ENCODE data around the gene TMEM170B. TPM values are rescaled to one million over a fixed set of nuclear protein-coding genes. Genes with fewer than 3 reads are reported as not detected.

Gene TMEM170B
- total RNA-seq, 1 experiment from 2014 or later = 1.0 TPM

DNA sequence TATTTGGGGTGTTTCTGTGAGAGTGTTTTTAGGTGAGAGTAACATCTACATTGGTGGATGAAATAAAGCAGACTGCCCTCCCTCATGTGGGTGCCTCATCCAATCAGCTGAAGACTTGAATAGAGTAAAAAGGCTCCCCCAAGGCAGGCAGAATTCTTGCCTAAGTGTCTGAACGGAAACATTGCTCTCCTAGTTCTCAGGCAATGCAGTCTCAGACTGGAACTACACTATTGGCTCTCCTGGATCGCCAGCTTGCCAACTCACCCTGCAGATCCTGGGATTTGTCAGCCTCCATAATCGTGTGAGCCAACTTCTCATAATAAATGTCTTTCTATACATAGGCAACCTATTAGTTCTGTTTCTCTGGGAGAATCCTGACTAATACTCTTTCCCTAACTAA lies 5.5 kb upstream of the TMEM170B start:
- CTCF ChIA-PET = no interaction called here
- POLR2A ChIA-PET = no interaction called here

More for the DNA sequence above, 5.5 kb upstream of the TMEM170B start:
- Histone ChIP-seq H2AFZ (ENCODE audit: low read depth, low read length, poor library complexity, severe bottlenecking) (no peak overlapping the region), H3K9me3 (ENCODE audit: control insufficient read depth in 1 of 2, insufficient read depth in 1 of 2, low read depth in 1 of 2, low read length in 2 of 2) (no peaks in the 10 kb centered on the region), H4K20me1 (ENCODE audit: insufficient read depth) (no peaks in the 10 kb centered on the region), H3K27ac (ENCODE audit: low read depth, low read length) (no peak overlapping the region), H3K4me2 (ENCODE audit: low read length) (no peak overlapping the region), H3K79me2 (ENCODE audit: insufficient read depth, low read length) (no peaks in the 10 kb centered on the region), H3K9me2 (ENCODE audit: insufficient read depth) (no peaks in the 10 kb centered on the region), H3K4me3 (replicated peaks in 1 of 2; ENCODE audit: low read depth in 1 of 2, low read length in 2 of 2) (no peak overlapping the region), H3K4me1 (ENCODE audit: control insufficient read depth in 1 of 2, insufficient read depth in 2 of 2, low read length in 2 of 2) (peaks cover 7% of the 10 kb centered on the region in 2 experiments), H3K9ac (ENCODE audit: low read length) (no peak overlapping the region), H3K27me3 (ENCODE audit: insufficient read depth, low read length) (no peaks in the 10 kb centered on the region), H3K36me3 (ENCODE audit: control insufficient read depth in 1 of 2, insufficient read depth in 2 of 2, low read length in 2 of 2) (no peaks in the 10 kb centered on the region)
- RAD21 ChIA-PET (ENCODE audit: low non-redundant PET in 1 of 2, low total read pairs in 2 of 2, uncharacterized antibody in 2 of 2, unreplicated experiment in 2 of 2) = no interaction called here
- no peak for ATAC-seq
- no TSS peak for BruUV-seq (replicated peaks)
- no peak for DNase-seq (ENCODE audit: low read depth, low spot score)
- TF ChIP-seq ZFX (IDR thresholded peaks at IDR 0.05) (no peak), POLR2A (IDR thresholded peaks at IDR 0.05; ENCODE audit: borderline replicate concordance, extremely low read depth, insufficient read depth, insufficient read length) (no peak), ZNF274 (IDR thresholded peaks at IDR 0.05; ENCODE audit: low read depth, low read length) (no peak), EZH2 (IDR thresholded peaks at IDR 0.05) (no peak), FOSL1 (IDR thresholded peaks at IDR 0.05; ENCODE audit: low read depth) (no peak), SIN3A (IDR thresholded peaks at IDR 0.05; ENCODE audit: low read depth) (no peak), POLR2AphosphoS5 (IDR thresholded peaks at IDR 0.05; ENCODE audit: low read depth, low read length) (no peak), CEBPB (IDR thresholded peaks at IDR 0.05; ENCODE audit: low read depth) (no peak), SP1 (IDR thresholded peaks at IDR 0.05; ENCODE audit: low read depth) (no peak)
- TF ChIP-seq, protein P1, sequence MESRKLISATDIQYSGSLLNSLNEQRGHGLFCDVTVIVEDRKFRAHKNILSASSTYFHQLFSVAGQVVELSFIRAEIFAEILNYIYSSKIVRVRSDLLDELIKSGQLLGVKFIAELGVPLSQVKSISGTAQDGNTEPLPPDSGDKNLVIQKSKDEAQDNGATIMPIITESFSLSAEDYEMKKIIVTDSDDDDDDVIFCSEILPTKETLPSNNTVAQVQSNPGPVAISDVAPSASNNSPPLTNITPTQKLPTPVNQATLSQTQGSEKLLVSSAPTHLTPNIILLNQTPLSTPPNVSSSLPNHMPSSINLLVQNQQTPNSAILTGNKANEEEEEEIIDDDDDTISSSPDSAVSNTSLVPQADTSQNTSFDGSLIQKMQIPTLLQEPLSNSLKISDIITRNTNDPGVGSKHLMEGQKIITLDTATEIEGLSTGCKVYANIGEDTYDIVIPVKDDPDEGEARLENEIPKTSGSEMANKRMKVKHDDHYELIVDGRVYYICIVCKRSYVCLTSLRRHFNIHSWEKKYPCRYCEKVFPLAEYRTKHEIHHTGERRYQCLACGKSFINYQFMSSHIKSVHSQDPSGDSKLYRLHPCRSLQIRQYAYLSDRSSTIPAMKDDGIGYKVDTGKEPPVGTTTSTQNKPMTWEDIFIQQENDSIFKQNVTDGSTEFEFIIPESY (IDR thresholded peaks at IDR 0.05; ENCODE audit: extremely low read depth, insufficient replicate concordance, low read length) = no peak
- TF ChIP-seq, protein P2, sequence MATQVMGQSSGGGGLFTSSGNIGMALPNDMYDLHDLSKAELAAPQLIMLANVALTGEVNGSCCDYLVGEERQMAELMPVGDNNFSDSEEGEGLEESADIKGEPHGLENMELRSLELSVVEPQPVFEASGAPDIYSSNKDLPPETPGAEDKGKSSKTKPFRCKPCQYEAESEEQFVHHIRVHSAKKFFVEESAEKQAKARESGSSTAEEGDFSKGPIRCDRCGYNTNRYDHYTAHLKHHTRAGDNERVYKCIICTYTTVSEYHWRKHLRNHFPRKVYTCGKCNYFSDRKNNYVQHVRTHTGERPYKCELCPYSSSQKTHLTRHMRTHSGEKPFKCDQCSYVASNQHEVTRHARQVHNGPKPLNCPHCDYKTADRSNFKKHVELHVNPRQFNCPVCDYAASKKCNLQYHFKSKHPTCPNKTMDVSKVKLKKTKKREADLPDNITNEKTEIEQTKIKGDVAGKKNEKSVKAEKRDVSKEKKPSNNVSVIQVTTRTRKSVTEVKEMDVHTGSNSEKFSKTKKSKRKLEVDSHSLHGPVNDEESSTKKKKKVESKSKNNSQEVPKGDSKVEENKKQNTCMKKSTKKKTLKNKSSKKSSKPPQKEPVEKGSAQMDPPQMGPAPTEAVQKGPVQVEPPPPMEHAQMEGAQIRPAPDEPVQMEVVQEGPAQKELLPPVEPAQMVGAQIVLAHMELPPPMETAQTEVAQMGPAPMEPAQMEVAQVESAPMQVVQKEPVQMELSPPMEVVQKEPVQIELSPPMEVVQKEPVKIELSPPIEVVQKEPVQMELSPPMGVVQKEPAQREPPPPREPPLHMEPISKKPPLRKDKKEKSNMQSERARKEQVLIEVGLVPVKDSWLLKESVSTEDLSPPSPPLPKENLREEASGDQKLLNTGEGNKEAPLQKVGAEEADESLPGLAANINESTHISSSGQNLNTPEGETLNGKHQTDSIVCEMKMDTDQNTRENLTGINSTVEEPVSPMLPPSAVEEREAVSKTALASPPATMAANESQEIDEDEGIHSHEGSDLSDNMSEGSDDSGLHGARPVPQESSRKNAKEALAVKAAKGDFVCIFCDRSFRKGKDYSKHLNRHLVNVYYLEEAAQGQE (IDR thresholded peaks at IDR 0.05; ENCODE audit: low read depth) = no peak
- TF ChIP-seq, protein P3, sequence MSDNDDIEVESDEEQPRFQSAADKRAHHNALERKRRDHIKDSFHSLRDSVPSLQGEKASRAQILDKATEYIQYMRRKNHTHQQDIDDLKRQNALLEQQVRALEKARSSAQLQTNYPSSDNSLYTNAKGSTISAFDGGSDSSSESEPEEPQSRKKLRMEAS (IDR thresholded peaks at IDR 0.05) = no peak
- intact Hi-C loops (cut with micrococcal nuclease) = no loop called here

All from HCT116 (cell line).